ENCODE data around the gene IFNG.

DNA sequence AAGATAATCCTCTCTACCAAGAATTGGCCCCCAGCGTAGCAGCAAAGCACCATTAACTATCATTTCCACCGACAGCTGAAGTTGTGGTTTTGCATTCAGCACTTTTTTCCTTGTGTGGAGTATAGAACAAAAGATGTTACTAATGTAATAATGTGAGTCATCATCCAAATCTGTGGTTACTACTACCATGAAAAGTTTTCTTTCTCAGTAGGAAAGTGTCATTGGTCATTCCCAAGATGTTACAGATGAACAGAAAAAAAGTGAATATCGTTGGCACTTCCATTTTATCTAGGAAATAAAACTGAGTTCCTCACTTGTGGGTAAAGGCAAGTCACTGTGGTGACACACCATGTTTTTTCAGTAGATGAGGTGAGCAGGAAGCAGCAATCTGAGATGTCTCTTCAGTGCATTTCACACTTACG lies 30.3 kb upstream of the IFNG start:
- TF ChIP-seq CTCF (IDR thresholded peaks at IDR 0.05) = no peak
- TF ChIP-seq POLR2A (IDR thresholded peaks at IDR 0.05) = no peak
